Stimulated activated CD4-positive, alpha-beta T cell treated with anti-CD3 and anti-CD28 coated beads, Interleukin-4, amount 100 ng/mL, for 24 hours (primary cell): Measurements from ENCODE around the gene MRGPRX4.
"Not testable (repeated sequence)": the region's sequence is repeated elsewhere in the genome, so short reads cannot be mapped to it uniquely, and the experiment has no call there.

Experiments
- DNase-seq: peaks from one replicate; pipeline ENCODE4 v3.0.0-alpha.2; 2020

MRGPRX4 gene

GRCh38 chr11:18172666-18173065, at the start of gene MRGPRX4:
MRGPRX4 (plus strand) TSS chr11:18172837; CDS start chr11:18173257, 420 bp downstream.
- no peak for DNase-seq

GRCh38 chr11:18131115-18131514, 41.5 kb upstream of the MRGPRX4 start:
- DNase-seq = not testable (repeated sequence)

GRCh38 chr11:18132341-18132740, 40.3 kb upstream of the MRGPRX4 start, which contains the start of gene MRGPRX3:
MRGPRX3 (plus strand) TSS chr11:18132571; CDS start chr11:18137203, 4,632 bp downstream.
- no peak for DNase-seq

GRCh38 chr11:18135308-18135707, 37.3 kb upstream of the MRGPRX4 start:
- no peak for DNase-seq

GRCh38 chr11:18137186-18137800, 35.3 kb upstream of the MRGPRX4 start:
- no peak for DNase-seq

- DNase-seq = no peak
These were observed 32.5 kb upstream of the MRGPRX4 start for GRCh38 chr11:18140145-18140544.

- DNase-seq = no peak
These were observed 28.4 kb upstream of the MRGPRX4 start for GRCh38 chr11:18144243-18144642.

GRCh38 chr11:18145025-18145424, 27.6 kb upstream of the MRGPRX4 start:
- DNase-seq = no peak

GRCh38 chr11:18145837-18146236, 26.8 kb upstream of the MRGPRX4 start:
- DNase-seq = no peak

- no peak for DNase-seq
These were observed 21.1 kb upstream of the MRGPRX4 start for GRCh38 chr11:18151581-18151980.

- no peak for DNase-seq
These were observed 4.3 kb upstream of the MRGPRX4 start for GRCh38 chr11:18168372-18168771.

GRCh38 chr11:18171377-18172000, 1.1 kb upstream of the MRGPRX4 start:
- peak; percentile 5 for DNase-seq

- no peak for DNase-seq
These were observed 709 bp downstream of the MRGPRX4 start for GRCh38 chr11:18173225-18173866.

- DNase-seq = no peak
These were observed 16.2 kb downstream of the MRGPRX4 start for GRCh38 chr11:18188796-18189195.

GRCh38 chr11:18189476-18190245, 17.0 kb downstream of the MRGPRX4 start:
- DNase-seq = not testable (repeated sequence)

- DNase-seq = no peak
These were observed 18.7 kb downstream of the MRGPRX4 start for GRCh38 chr11:18191376-18191775.

- DNase-seq = no peak
These were observed 20.4 kb downstream of the MRGPRX4 start for GRCh38 chr11:18193010-18193409.

GRCh38 chr11:18196532-18196931, 23.9 kb downstream of the MRGPRX4 start:
- DNase-seq = no peak

GRCh38 chr11:18197738-18198137, 25.1 kb downstream of the MRGPRX4 start:
- not testable (repeated sequence) for DNase-seq

- no peak for DNase-seq
These were observed 31.1 kb downstream of the MRGPRX4 start for GRCh38 chr11:18203723-18204122.

GRCh38 chr11:18204220-18204619, 31.6 kb downstream of the MRGPRX4 start:
- DNase-seq = no peak

- DNase-seq = no peak
These were observed 32.1 kb downstream of the MRGPRX4 start for GRCh38 chr11:18204771-18205170.

GRCh38 chr11:18209058-18209457, 36.4 kb downstream of the MRGPRX4 start:
- no peak for DNase-seq
